Renal cortical epithelial cell (primary cell): ENCODE measurements around the gene HADHB. TPM values are rescaled to one million over a fixed set of nuclear protein-coding genes. Genes with fewer than 3 reads are reported as not detected.
A peak's percentile ranks its signal among the peaks of the same experiment; 100 is the strongest.
"Not testable (repeated sequence)": the region's sequence is repeated elsewhere in the genome, so short reads cannot be mapped to it uniquely, and the experiment has no call there.

Experiments
- DNase-seq: peaks from one replicate; pipeline ENCODE4 v3.0.0-alpha.2; 2011; ENCODE audit warnings: low read depth
- total RNA-seq: library from RNA; depleted of rRNA; stranded (reverse); fragments of >200 nt; gene quantifications from 2 replicates; pipeline ENCODE4 v1.2.3, GENCODE V29; 2014

HADHB gene
- total RNA-seq, 1 donor from 2014 or later: 195 TPM

GRCh38 chr2:26297061-26297460 lies 52.3 kb downstream of the HADHB start:
- no peak for DNase-seq

- DNase-seq: no peak
Measured at GRCh38 chr2:26298286-26298637, 53.5 kb downstream of the HADHB start.

GRCh38 chr2:26298638-26299393 lies 54.1 kb downstream of the HADHB start:
- DNase-seq: peak; percentile 59

GRCh38 chr2:26299471-26300101 lies 54.8 kb downstream of the HADHB start:
- DNase-seq: peak; percentile 77

GRCh38 chr2:26300234-26300925 lies 55.6 kb downstream of the HADHB start:
- peak; percentile 45 for DNase-seq

GRCh38 chr2:26302846-26303245 lies 58.1 kb downstream of the HADHB start:
- DNase-seq: peak; percentile 23

- not testable (repeated sequence) for DNase-seq
Measured at GRCh38 chr2:26305094-26305493, 60.4 kb downstream of the HADHB start.

- no peak for DNase-seq
Measured at GRCh38 chr2:26305540-26305939, 60.8 kb downstream of the HADHB start.

- DNase-seq: no peak
Measured at GRCh38 chr2:26309921-26310320, 65.2 kb downstream of the HADHB start.

GRCh38 chr2:26312471-26312870 lies 67.7 kb downstream of the HADHB start:
- no peak for DNase-seq

- no peak for DNase-seq
Measured at GRCh38 chr2:26313446-26313845, 68.7 kb downstream of the HADHB start.

GRCh38 chr2:26314243-26314642 lies 69.5 kb downstream of the HADHB start:
- DNase-seq: no peak

- DNase-seq: peak; percentile 20
Measured at GRCh38 chr2:26316041-26316440, 71.3 kb downstream of the HADHB start.

GRCh38 chr2:26316845-26317244 lies 72.1 kb downstream of the HADHB start:
- DNase-seq: no peak

GRCh38 chr2:26317377-26318105 lies 72.8 kb downstream of the HADHB start:
- DNase-seq: no peak

- DNase-seq: no peak
Measured at GRCh38 chr2:26318950-26319349, 74.2 kb downstream of the HADHB start.

GRCh38 chr2:26324479-26324878 lies 79.7 kb downstream of the HADHB start:
- DNase-seq: not testable (repeated sequence)

- DNase-seq: no peak
Measured at GRCh38 chr2:26324903-26325302, 80.2 kb downstream of the HADHB start.

GRCh38 chr2:26325851-26326250 lies 81.1 kb downstream of the HADHB start:
- DNase-seq: peak; percentile 78

- DNase-seq: peak; percentile 43
Measured at GRCh38 chr2:26326514-26326913, 81.8 kb downstream of the HADHB start.

- DNase-seq: peak; percentile 51
Measured at GRCh38 chr2:26327291-26328272, 82.8 kb downstream of the HADHB start.
